ENCODE results near the gene MAP7D2. TPM values are rescaled to one million over a fixed set of nuclear protein-coding genes. Genes with fewer than 3 reads are reported as not detected.
A peak's percentile ranks its signal among the peaks of the same experiment; 100 is the strongest.

Gene MAP7D2
- total RNA-seq, 1 experiment from 2014 or later = 0.91 TPM

DNA sequence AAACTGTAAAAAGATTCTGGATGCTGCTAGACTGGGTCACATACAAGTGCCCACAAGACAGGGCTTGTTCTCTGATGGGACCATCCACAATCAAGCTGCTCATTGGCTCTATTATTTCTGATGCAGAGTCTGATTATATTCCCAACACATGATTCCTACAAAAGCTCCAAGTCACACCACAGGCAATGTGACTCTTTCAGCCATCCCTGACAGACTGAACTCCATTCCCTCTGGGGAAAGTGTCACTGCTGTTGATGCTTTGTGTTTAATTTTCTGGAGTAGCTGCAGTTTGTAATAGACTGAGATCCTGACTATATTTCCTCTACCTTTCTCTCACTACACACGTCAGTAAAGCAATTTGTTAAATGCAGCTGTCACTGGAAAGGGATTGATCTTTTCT lies 70.5 kb downstream of the MAP7D2 start:
- no TSS peak for BruUV-seq (replicated peaks)
- H3F3A ChIP-seq (ENCODE audit: low read length, unreplicated experiment) = no peaks in the 10 kb centered on the region
- DNase-seq = no peak
- no peak overlapping the region for H3K27ac ChIP-seq (ENCODE audit: low read length)
- H3K9me3 ChIP-seq (ENCODE audit: low read length) = no peaks in the 10 kb centered on the region
- ATAC-seq = no peak
- H3K4me2 ChIP-seq (ENCODE audit: low read length) = no peak overlapping the region
- no peaks in the 10 kb centered on the region for H3K36me3 ChIP-seq (ENCODE audit: low read depth, low read length)
- H3K27me3 ChIP-seq (ENCODE audit: low read length) = no peaks in the 10 kb centered on the region
- no peak overlapping the region for H2AFZ ChIP-seq (ENCODE audit: low read length)
- ChIA-PET POLR2A (ENCODE audit: unreplicated experiment) (no interaction called here), CTCF (no interaction called here)
- H3K4me3 ChIP-seq (ENCODE audit: low read length) = no peak overlapping the region
- TF ChIP-seq, protein P1, sequence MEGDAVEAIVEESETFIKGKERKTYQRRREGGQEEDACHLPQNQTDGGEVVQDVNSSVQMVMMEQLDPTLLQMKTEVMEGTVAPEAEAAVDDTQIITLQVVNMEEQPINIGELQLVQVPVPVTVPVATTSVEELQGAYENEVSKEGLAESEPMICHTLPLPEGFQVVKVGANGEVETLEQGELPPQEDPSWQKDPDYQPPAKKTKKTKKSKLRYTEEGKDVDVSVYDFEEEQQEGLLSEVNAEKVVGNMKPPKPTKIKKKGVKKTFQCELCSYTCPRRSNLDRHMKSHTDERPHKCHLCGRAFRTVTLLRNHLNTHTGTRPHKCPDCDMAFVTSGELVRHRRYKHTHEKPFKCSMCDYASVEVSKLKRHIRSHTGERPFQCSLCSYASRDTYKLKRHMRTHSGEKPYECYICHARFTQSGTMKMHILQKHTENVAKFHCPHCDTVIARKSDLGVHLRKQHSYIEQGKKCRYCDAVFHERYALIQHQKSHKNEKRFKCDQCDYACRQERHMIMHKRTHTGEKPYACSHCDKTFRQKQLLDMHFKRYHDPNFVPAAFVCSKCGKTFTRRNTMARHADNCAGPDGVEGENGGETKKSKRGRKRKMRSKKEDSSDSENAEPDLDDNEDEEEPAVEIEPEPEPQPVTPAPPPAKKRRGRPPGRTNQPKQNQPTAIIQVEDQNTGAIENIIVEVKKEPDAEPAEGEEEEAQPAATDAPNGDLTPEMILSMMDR (conservative IDR thresholded peaks at IDR 0.05; ENCODE audit: low read depth, low read length) = no peak
- TF ChIP-seq EZH2phosphoT487 (IDR thresholded peaks at IDR 0.05; ENCODE audit: borderline replicate concordance, low read length) (no peak), EZH2 (IDR thresholded peaks at IDR 0.05; ENCODE audit: low read length, unreplicated experiment) (no peak)
- H3K79me2 ChIP-seq (ENCODE audit: low read length) = no peaks in the 10 kb centered on the region
- peaks cover 8% of the 10 kb centered on the region; the same call in 1 of the 2 replicates for H3K4me1 ChIP-seq (ENCODE audit: insufficient read depth, low read length)
- H3K9ac ChIP-seq (ENCODE audit: low read length) = no peak overlapping the region
- intact Hi-C loops (cut with micrococcal nuclease) = no loop called here
- H4K20me1 ChIP-seq (ENCODE audit: low read length) = no peaks in the 10 kb centered on the region
- no peaks in the 10 kb centered on the region for H3K9me2 ChIP-seq (replicated peaks; ENCODE audit: low read length)

DNA sequence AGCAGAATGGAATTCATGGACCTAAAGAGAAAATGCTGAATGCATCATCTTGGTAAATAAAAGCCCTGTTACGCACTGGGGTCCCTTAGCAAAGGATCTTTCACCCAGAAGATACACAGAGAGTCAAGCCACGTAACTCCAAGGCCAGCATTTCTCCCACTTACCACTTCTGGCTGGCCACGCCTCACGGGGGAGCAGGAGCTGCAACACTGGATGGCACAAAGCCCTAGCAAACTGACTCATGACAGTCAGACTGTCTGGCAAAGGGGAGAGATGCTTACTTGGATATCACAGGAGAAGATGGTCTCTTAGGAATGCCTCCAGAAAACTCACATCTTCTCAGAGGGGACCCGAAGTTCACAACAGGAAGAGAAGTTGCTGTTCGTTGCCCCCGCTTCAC lies 74.5 kb downstream of the MAP7D2 start:
- ChIA-PET POLR2A (ENCODE audit: unreplicated experiment) (no interaction called here), CTCF (no interaction called here)
- Histone ChIP-seq H3K9ac (ENCODE audit: low read length) (no peak overlapping the region), H3K79me2 (ENCODE audit: low read length) (no peaks in the 10 kb centered on the region), H3K36me3 (ENCODE audit: low read depth, low read length) (no peaks in the 10 kb centered on the region), H3K27ac (ENCODE audit: low read length) (no peak overlapping the region), H4K20me1 (ENCODE audit: low read length) (no peaks in the 10 kb centered on the region), H3K4me1 (ENCODE audit: insufficient read depth, low read length) (peaks cover 8% of the 10 kb centered on the region; the same call in 1 of the 2 replicates), H3K9me3 (ENCODE audit: low read length) (no peaks in the 10 kb centered on the region), H3F3A (ENCODE audit: low read length, unreplicated experiment) (no peaks in the 10 kb centered on the region), H3K27me3 (ENCODE audit: low read length) (no peaks in the 10 kb centered on the region), H3K9me2 (replicated peaks; ENCODE audit: low read length) (no peaks in the 10 kb centered on the region), H3K4me2 (ENCODE audit: low read length) (0 out of 2 replicates have a peak overlapping the region, but pooled peaks have one; percentile 23), H3K4me3 (ENCODE audit: low read length) (no peak overlapping the region), H2AFZ (ENCODE audit: low read length) (no peak overlapping the region)
- ATAC-seq = peak; percentile 59; the same call in 1 of the 2 replicates
- intact Hi-C loops (cut with micrococcal nuclease) = no loop called here
- no TSS peak for BruUV-seq (replicated peaks)
- TF ChIP-seq EZH2phosphoT487 (IDR thresholded peaks at IDR 0.05; ENCODE audit: borderline replicate concordance, low read length) = no peak
- TF ChIP-seq, protein P1 (conservative IDR thresholded peaks at IDR 0.05; ENCODE audit: low read depth, low read length) = no peak
- no peak for TF ChIP-seq EZH2 (IDR thresholded peaks at IDR 0.05; ENCODE audit: low read length, unreplicated experiment)
- DNase-seq = peak; percentile 59

DNA sequence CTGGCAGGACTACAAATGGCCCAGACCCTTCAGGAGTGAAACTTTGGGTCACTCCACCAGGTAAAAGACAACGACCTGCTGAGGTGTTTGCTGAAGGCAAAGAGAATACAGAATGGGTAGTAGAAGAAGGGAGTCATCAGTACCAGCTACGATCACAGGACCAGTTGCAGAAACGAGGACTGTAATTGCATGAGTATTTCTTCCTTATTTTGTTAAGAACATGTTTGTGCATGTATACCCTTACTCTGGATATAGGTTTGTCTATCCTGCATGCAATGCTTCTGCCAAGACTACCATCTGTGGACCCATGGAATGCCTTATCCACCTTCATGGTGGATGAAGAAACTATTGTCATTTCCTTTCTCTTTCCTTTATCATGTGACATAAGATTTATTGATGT lies 77.7 kb downstream of the MAP7D2 start:
- intact Hi-C loops (cut with micrococcal nuclease) = no loop called here
- Histone ChIP-seq H3K9me2 (replicated peaks; ENCODE audit: low read length) (no peaks in the 10 kb centered on the region), H3K36me3 (ENCODE audit: low read depth, low read length) (no peaks in the 10 kb centered on the region), H3K27me3 (ENCODE audit: low read length) (no peaks in the 10 kb centered on the region), H3K4me3 (ENCODE audit: low read length) (no peak overlapping the region), H3F3A (ENCODE audit: low read length, unreplicated experiment) (no peaks in the 10 kb centered on the region), H3K4me2 (ENCODE audit: low read length) (no peak overlapping the region), H3K9ac (ENCODE audit: low read length) (no peak overlapping the region), H3K9me3 (ENCODE audit: low read length) (no peaks in the 10 kb centered on the region), H3K79me2 (ENCODE audit: low read length) (no peaks in the 10 kb centered on the region), H2AFZ (ENCODE audit: low read length) (no peak overlapping the region), H4K20me1 (ENCODE audit: low read length) (no peaks in the 10 kb centered on the region), H3K27ac (ENCODE audit: low read length) (no peak overlapping the region), H3K4me1 (ENCODE audit: insufficient read depth, low read length) (peaks cover 8% of the 10 kb centered on the region; the same call in 1 of the 2 replicates)
- CTCF ChIA-PET = no interaction called here
- TF ChIP-seq EZH2phosphoT487 (IDR thresholded peaks at IDR 0.05; ENCODE audit: borderline replicate concordance, low read length) = no peak
- TF ChIP-seq EZH2 (IDR thresholded peaks at IDR 0.05; ENCODE audit: low read length, unreplicated experiment) = no peak
- TF ChIP-seq, protein P1 (conservative IDR thresholded peaks at IDR 0.05; ENCODE audit: low read depth, low read length) = no peak
- BruUV-seq (replicated peaks) = no TSS peak
- POLR2A ChIA-PET (ENCODE audit: unreplicated experiment) = no interaction called here
- no peak for ATAC-seq
- no peak for DNase-seq
